NCI-H526 (cell line): ENCODE measurements around the gene ELANE.

Experiments used
- DNase-seq, 2 experiments: peaks; one replicate each; lab custom pipeline; 2025; lab: John Stamatoyannopoulos, UW

Gene ELANE

GRCh38 chr19:898663-899062, 46.6 kb downstream of the ELANE start:
- peak in 1 of 2 experiments; percentile 44 for DNase-seq

DNA sequence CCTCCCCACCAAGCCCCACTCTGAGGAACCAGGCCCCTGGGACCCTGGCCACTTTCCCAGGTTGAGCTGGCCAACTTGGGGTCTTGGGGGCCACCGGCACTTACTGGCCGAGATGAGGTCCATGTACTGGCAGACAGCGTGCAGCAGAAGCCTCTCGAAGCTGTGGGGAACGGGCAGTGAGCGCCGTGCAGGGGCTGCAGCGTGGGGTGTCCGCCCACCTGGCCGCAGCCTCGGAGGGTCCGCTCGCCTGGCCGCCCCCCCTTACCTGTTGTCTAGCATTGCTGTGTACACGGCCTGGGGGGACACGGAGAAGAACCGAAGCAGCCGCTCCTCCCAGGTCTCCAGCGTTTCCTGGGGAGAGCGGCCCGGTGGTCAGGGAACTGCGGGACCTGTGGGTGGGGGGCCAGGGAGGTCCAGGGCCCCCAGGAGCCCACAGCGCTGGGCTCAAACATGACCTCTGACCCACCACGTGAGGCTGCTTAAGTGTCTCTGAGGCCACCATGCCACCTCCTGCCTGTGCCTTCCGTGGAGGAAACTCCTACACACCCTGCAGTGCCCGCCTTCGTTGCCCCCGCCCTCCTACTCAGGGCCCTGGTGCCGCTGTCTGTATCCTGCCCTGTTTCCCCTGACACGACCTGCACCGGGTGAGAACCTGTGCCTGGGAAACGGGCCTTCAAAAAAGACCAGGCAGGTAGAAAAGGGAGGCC, 47.4 kb downstream of the ELANE start:
- no peak for DNase-seq

DNA sequence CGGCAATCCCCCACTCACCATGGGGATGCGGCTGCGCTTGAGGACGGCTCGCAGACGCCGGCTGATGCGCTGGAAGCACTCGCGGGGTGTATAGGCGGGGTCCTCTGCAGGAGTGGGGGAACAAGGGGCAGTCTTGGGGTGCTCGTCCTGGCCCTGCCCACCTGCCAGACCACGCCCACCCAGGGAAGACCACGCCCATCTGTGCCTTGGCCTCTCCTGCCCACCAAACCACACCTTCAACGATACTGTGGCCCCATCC, 47.9 kb downstream of the ELANE start:
- no peak for DNase-seq

GRCh38 chr19:900302-901111, 48.4 kb downstream of the ELANE start:
- peak in 1 of 2 experiments; percentile 40 for DNase-seq

GRCh38 chr19:901216-902092, 49.4 kb downstream of the ELANE start:
- DNase-seq, result no peak

DNA sequence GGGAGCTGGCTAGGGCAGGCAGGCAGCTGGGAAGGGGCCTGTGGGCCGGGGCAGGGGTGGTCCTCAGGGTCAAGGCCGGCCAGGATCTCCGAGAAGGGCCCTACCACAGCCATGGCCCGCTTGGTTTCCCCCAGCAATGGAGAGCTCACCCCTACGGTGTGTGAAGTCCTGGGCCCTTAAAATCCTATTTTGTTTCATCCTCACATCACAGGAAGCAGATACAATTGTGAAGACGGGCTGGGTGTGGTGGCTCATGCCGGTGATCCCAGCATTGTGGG, 49.9 kb downstream of the ELANE start:
- no peak for DNase-seq

DNA sequence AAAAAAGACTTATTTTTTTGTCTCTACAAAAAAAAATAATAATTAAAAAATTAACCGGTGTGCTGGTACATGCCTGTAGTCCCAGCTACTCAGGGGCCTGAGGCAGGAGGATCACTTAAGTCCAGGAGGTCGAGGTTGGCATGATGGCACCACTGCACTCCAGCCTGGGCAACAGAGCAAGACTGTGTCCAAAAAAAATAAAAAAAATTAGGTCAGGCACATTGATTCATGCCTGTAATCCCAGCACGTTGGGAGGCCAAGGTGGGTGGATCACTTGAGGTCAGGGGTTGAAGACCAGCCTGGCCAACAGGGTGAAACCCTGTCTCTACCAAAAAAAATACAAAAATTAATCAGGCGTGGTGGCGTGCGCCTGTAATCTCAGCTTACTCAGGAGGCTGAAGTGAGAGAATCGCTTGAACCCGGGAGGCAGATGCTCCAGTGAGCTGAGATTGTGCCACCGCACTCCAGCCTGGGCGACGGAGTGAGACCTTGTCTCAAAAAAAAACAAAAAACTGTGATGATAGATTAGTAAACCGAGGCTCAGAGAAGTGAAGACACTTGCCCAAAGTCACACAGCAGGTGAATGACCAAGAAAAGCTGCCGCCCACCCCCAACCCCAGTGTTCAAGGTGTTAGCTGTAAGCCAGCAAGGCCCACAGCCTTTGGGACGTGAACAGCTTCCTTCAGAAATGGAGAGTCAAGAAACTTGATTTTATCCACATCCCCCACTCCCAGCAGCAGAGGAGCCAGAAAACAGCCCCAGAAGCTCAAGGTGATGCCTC, 50.5 kb downstream of the ELANE start:
- no peak for DNase-seq

- DNase-seq, result no peak
Observed at GRCh38 chr19:903266-903797, 51.2 kb downstream of the ELANE start.

GRCh38 chr19:904545-904944, 52.4 kb downstream of the ELANE start:
- DNase-seq, result no peak
